ENCODE measurements around the gene NFASC.

- TF ChIP-seq CTCF (IDR thresholded peaks at IDR 0.05; ENCODE audit: insufficient read depth, low read length, poor library complexity, severe bottlenecking) (no peak), EZH2phosphoT487 (conservative IDR thresholded peaks at IDR 0.05; ENCODE audit: low read length) (no peak)
These were observed 189.0 kb downstream of the NFASC start for GRCh38 chr1:205059660-205060059.

Data from SU-DHL-6 (cell line).